SKM-1 treated with dmso at 0.1 percent for 144 hours (cell line): Measurements from ENCODE around the gene ARHGAP8.
"Not testable (repeated sequence)": the region's sequence is repeated elsewhere in the genome, so short reads cannot be mapped to it uniquely, and the experiment has no call there.

Source experiments
- DNase-seq: peaks from one replicate; lab custom pipeline; 2025; ENCODE audit not compliant: unreplicated experiment; lab: John Stamatoyannopoulos, UW

Gene ARHGAP8

GRCh38 chr22:44825310-44826150 lies 73.2 kb downstream of the ARHGAP8 start:
- no peak for DNase-seq

GRCh38 chr22:44827666-44828190 lies 75.4 kb downstream of the ARHGAP8 start:
- no peak for DNase-seq

DNA sequence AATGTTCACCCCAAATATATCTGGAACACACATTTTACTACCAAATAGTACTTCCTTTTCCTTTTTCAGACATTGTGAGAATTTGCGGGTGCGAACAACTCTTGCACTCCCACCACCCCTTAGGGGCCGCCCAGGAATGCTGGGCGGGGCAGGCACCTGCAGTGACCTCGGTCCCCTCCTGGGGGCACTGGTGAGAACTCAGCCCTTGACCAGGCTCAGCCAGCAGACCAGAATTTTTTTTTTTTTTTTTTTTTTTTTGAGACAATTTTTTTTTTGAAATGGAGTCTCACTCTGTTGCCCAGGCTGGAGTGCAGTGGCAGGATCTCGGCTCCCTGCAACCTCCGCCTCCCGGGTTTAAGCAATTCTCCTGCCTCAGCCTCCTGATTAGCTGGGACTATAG lies 75.8 kb downstream of the ARHGAP8 start:
- no peak for DNase-seq

GRCh38 chr22:44831885-44832284 lies 79.5 kb downstream of the ARHGAP8 start:
- DNase-seq = no peak

DNA sequence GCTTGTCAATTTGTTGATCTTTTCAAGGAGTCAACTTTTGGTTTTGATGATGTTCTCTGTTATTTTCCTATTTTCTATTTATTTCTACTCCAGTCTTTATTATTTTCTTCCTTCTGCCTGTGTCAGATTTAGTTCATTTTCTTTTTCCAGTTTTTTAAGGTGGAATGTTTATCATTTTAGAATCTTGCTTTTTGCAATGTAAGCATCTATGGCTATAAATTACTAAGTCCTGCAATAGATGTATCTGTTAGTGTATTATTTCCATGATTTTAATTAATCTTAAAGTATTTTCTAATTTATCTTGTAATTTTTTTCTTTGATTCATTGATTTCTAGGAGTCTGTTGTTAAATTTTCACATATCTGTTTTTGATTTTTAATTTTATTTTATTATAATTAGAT lies 81.7 kb downstream of the ARHGAP8 start:
- DNase-seq = no peak

DNA sequence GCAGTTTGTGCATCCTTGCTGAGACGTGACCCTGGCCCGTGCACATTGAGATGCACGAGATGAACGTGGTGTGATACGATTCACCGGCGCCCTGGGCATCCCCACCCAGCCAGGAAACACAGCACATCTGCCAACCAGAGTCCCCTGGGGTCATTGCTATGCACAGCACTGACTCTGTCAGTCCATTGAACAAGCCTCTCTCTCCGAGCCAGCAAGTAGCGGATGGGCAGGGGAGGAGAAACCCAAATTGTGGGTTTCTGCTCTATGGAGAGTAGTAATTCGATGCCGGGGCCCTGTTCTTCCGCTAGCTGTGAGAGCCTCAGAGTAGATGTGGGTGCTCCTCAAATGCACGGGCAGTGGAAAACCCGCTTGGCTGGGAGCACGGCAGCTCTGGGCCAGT lies 85.1 kb downstream of the ARHGAP8 start:
- DNase-seq = no peak

DNA sequence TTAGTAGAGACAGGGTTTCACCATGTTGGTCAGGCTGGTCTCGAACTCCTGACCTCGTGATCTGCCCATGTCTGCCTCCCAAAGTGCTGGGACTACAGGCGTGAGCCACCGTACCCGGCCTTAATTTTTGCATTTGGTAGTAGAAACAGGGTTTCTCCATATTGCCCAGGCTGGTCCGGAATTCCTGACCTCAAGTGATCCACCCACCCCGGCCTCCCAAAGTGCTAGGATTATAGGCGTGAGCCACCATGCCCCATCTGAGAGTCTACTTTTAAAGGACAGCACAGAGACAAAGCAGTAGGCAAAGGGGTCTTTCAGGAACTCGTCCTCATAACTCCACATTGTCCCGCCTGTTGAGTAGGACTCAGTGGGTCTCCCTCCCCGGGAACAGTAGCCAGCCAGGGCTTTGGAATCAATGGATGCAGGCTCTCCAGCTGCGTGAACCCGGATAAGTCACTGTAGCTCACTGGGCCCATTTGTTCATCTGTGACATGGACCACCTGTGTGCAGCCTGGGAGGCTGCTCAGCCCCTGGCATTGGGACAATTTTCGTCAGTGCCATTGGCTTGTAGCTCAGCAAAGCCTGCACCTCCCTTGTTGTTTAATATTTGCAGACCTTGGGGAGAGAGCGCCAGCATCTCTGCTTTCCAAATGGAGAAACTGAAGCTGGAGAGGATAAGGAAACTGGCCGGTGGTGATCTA lies 86.1 kb downstream of the ARHGAP8 start:
- no peak for DNase-seq

GRCh38 chr22:44839061-44839460 lies 86.7 kb downstream of the ARHGAP8 start:
- no peak for DNase-seq

- no peak for DNase-seq
Measured at GRCh38 chr22:44839721-44840120, 87.3 kb downstream of the ARHGAP8 start.

GRCh38 chr22:44840611-44841322 lies 88.4 kb downstream of the ARHGAP8 start:
- DNase-seq = no peak

DNA sequence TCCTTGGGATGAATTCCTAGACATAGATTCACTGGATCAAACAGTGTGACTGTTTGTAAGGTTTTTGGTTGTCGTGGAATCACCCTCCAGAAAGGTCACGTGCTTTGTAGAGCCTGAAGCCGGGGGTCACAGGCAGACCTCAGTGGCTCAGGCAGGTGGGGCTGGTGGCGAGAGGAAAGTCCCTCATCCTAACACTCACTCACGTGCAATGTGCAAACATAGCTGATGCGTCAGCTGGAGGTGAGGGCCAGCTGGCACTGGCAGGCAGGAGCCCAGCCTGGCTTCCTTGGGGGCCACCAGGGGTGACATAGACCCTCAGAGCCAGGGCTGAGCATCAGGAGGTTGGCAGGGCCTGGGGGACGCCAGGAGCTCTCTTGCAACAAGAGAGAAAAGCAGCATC lies 90.0 kb downstream of the ARHGAP8 start:
- DNase-seq = no peak

GRCh38 chr22:44845191-44845590 lies 92.8 kb downstream of the ARHGAP8 start:
- no peak for DNase-seq

DNA sequence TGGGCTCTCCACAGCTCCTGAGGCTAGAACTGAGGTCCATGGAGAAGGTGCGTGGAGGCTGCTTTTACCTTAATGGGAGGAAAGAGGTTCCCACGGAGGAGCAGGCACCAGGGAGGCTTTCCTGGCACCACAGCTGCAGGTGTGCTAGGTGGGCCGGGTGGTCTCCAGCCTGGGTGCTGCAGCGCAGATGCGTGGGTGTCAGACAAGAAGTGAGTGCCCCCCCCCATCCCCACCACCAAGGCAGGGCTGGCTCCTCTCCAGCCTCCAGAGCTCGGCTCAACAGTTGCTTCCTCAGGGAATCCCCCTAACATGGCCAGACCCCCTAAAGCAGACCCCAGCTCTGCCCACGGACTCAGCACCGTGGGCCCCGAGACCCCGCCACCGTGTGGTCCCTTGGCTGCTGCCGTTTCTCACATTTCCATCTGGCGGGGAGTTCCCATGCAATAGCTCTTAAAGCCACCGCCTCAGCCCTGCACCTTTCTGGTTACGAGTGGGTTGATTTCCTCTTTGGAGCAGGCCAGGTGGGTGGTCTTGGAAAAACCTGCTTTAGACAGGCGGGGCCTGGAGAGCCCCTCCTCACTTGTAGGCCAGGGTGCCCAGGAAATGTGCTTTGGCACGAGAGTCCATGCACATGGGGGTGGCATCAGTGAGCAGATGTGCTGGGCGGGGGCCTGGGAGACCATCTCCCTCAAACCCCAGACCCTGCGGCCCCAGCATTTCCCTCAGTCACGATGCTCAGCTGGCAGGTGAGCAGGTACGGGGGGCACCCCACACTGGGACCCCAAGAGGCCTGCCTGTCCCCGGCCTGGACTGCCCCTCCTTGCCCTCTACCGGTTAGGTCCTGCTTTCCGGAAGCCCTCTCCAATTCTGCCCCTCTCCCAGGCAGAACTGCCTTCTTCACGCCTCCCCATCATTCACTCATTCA lies 93.7 kb downstream of the ARHGAP8 start:
- DNase-seq = no peak

- DNase-seq = no peak
Measured at GRCh38 chr22:44846726-44847275, 94.4 kb downstream of the ARHGAP8 start.

DNA sequence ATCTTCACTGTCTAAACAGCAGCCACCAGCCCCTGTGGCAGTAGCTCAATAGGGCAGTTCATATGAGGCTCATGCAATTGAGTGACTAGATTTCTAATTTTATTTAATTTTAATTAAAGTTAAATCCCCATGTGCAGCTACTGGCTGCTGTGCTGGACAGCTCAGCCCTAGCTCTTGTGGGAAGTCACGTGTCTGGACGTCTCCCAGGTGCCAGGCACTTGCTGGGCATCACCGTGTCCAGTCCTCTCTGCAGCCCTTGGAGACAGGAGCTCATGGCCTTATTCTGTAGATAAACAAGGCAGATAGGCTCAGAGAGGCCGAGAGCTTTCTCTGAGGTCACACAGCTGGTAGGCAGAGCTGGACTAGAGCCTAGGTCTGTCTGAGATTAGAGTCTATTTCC lies 95.0 kb downstream of the ARHGAP8 start:
- DNase-seq = no peak

DNA sequence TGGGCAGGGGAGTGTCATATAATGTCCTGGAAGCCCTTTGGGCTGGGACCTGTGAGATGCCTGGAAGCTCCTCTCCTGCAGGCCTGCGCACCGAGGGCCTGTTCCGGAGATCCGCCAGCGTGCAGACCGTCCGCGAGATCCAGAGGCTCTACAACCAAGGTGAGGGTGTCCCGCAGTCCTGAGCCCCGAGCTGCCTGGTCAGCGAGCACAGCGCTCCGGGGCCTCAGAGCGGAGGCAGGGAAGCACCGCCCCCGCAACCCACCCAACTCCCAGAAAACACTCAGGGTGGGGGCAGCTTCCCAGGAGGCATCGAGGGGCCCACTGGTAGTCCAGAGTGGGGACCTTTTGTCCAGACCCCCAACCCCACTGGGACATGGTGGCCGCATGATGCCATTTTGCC lies 95.5 kb downstream of the ARHGAP8 start:
- DNase-seq = no peak

DNA sequence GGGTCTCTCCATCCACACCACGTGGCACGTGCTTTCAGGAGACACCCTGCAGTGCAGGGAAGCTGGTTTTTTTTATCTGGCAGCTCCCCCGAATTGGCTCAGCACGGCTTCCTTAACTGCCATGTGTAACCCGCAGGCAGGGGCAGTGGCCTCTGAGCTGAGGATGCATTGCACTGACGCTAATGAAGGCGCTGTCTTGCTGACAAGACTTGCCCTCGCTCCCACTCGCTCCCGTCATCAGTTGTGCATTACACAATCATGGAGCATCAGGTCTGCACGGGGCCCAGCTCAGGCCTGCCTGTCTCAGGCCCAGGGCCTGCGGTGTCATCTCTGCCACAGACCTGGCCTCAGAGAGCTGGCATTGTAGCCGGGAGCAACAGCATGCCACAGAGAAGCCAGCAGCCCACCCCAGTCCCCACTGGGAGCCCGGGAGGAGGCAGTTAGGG lies 95.9 kb downstream of the ARHGAP8 start:
- no peak for DNase-seq

DNA sequence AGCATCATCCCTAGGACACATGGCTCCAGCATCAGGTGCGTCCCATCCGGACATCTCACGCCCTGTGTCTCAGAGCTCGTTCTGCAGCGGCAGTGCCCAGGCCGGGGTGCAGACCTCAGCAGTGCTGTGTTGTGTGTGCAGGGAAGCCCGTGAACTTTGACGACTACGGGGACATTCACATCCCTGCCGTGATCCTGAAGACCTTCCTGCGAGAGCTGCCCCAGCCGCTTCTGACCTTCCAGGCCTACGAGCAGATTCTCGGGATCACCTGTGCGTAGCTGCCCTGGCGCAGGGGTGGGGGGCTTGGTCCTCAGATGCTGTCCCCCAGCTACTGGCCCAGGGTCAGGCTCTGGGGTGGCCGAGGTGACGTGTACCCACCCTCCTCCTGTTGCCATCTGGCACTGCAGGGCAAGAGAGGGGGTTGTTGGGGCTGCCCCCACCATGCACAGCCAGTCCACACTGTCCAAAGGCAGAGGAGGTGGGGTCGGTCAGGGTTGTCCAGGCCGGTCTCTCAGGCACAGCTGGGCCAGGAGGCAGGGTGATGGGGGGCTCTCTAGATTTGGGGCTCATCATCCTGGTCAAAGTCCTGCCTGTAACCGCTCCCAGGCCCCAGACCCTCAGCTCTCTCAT lies 96.5 kb downstream of the ARHGAP8 start:
- no peak for DNase-seq

GRCh38 chr22:44850946-44851345 lies 98.6 kb downstream of the ARHGAP8 start:
- no peak for DNase-seq

GRCh38 chr22:44854641-44855040 lies 102.3 kb downstream of the ARHGAP8 start:
- not testable (repeated sequence) for DNase-seq
